HG02840 (cell line): Measurements from ENCODE around the gene TBX19.
"Not testable (repeated sequence)": the region's sequence is repeated elsewhere in the genome, so short reads cannot be mapped to it uniquely, and the experiment has no call there.

Experiments
- ATAC-seq: cut with Tn5 transposase; IDR thresholded peaks from one replicate; pipeline ENCODE4 v1.9.1; 2021; ENCODE audit warnings: mild to moderate bottlenecking, moderate library complexity, moderate number of reproducible peaks; ENCODE audit not compliant: unreplicated experiment, low FRiP score

TBX19 gene

DNA sequence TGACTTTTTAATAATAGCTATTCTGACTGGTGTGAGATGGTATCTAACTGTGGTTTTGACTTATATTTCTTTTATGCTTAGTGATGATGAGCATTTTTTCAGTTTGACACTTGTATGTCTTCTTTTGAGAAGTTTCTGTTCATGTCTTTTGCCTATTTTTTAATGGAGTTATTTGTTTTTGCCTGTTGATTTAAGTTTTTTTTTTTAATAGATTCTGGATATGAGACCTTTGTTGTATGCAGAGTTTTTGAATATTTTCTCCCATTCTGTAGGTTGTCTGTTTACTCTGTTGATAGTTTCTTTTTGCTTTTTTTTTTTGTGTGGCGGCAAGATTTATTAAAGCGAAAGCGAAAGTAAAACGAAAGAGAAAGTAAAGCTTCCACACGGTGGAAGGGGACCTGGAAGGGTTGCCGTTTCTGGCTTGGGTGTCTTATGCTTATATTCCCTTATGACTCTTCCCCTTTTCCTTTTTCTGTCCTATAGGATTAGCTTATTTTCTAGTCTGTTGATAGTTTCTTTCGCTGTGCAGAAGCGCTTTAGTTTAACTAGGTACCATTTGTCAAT is 67.6 kb downstream of the TBX19 start:
- no peak for ATAC-seq

DNA sequence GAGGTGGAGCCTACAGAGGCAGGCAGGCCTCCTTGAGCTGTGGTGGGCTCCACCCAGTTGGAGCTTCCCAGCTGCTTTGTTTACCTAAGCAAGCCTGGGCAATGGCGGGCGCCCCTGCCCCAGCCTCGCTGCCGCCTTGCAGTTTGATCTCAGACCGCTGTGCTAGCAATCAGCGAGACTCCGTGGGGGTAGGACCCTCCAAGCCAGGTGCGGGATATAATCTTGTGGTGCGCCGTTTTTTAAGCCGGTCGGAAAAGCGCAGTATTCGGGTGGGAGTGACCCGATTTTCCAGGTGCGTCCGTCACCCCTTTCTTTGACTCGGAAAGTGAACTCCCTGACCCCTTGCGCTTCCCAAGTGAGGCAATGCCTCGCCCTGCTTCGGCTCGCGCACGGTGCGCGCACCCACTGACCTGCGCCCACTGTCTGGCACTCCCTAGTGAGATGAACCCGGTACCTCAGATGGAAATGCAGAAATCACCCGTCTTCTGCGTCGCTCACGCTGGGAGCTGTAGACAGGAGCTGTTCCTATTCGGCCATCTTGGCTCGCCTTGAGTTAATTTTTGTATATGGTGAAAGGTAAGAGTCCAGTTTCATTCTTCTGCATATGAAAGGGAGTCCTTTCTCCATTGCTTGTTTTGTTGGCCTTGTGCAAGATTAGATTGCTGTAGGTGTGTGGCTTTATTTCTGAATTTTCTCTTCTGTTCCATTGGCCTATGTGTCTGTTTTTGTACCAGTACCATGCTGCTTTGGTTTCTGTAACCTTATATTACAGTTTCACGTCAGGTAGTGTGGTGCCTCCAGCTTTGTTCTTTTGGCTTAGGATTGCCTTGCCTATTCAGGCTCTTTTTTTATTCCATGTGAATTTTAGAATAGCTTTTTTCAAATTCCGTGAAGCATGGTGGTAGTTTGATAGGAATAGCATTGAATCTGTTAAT is 73.9 kb downstream of the TBX19 start:
- not testable (repeated sequence) for ATAC-seq

DNA sequence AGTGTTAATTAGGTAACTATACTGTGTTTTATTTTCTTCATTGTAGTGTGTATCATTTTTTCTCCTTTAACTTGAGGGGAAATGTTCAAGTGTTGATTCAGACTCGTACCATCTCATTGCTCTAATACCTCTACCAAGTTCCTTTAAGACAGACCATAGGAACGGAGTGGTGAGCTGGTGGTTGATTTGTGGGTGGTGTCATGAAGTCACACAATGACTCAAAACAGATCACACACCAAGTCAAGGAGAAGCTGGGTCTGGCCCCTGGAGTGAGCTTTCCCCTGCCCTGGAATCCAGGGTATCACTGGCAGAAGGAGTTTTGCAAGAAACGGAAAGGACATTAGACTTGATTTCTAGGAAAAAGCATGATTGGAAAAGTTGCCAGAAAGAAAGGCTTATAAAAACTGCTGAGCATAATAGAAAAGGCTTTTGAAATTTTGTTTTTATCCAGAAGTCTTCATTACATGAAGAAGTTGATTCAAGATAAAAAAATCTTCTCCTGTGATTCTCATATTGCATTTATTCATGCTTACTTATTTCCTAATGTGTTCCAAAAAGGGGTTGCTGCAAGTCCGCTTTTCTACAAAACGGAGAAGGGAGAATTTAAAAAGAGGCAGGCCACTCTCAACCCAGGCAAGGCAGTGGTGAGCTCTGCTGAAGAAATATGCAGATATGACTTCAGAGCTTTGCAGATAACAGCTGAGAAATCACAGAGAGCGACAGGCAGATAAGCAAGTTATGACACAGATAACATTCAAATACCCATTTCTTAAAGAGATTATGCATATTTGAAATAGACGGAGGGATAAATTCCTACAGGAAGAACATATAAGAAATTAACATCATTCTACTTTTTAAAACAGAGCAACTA is 79.7 kb downstream of the TBX19 start:
- no peak for ATAC-seq

DNA sequence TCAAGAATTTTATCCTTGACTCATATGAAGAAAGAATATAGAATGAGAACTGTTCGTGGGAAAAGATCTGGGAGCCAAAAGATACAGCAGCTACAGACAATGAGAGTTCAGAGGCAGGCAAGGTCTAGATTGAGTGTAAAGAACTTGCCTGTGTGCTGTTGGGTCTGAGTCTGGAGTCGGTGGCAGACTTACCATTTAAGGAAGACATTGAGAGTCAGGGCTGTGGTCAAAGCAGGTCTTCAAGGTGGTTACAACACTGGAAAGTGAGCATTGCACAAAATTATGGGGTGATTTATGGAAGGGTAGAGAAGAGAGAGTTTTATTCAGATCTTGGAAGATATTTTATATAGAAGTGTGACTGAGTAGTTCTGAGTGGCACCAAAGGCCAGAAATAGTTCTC is 80.6 kb downstream of the TBX19 start:
- no peak for ATAC-seq

DNA sequence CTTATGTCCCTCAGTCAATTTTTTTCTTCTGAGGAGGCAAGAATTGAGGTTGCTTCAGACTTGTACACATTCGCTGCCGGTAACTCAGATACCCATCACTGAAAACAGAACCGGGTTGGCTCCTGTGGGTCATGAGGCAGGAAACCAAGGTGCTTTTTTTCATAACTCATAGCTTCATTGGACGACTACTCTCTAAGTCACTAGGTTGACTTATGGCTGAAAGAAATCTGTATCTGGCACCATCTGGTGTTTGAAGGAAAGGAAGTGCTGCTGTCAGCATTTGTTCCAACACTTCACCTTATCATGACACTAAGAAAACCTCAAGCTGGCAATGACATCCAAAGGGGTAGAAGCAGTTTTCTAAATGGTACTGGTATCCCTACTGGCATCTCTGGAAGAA is 82.3 kb downstream of the TBX19 start:
- ATAC-seq: no peak
